Ovary (tissue), 3 donors: ENCODE results near the gene AP5Z1.

Experiments
- CTCF ChIP-seq, 3 donors: fragments of 450-650 bp in 2 of 3; fragments of 200-600 bp in 1 of 3; IDR thresholded peaks; one replicate each; pipeline versions ENCODE4 v1.5.1 to v1.8.0; 2016 to 2022; ENCODE audit warnings: antibody characterized with exemption in 3 of 3, mild to moderate bottlenecking in 1 of 3
- EP300 ChIP-seq: sonication (generic); formaldehyde crosslinking; IDR thresholded peaks from one replicate; pipeline ENCODE4 v1.6.1; 2017; ENCODE audit warnings: antibody characterized with exemption
- donor health status: DM: no; HTN: no; CAD: no.

DNA sequence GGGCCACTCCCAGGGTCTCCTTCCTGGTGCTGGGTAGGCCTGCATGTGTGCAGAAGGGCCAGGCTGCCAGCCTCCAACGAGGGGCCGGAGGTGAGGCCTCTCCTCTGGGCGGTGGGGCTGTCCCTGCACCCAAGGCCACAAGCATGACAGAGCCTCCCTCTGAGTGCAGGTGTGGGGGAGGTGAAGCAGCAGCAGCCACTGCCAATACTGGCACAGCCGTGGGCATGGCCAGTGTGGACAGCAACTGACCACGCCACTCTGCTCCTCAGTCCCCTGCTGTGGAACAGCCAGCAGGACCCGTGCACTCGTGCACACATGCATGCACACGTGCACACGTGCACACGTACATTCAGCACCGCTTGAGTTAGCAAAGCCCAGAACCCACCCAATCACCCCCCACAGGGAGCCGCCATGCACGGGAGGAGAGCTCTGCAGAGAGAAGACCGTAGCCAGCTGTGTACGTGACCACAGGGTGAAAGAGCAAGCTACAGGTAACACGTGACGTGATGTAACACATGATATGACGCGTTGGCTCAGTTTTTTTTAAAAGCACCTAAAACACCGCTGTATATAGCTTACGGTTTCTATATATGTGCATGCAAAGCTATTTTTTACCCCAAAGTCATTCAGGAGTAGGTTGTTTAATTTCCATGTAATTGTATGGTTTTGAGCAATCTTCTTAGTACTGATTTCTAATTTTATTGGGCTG, 63.4 kb downstream of the AP5Z1 start:
- TF ChIP-seq CTCF (IDR thresholded peaks at IDR 0.05) (no peak), EP300 (no peak)
